Epithelial cell of prostate (primary cell): Measurements from ENCODE around the gene MBD3L4.
"Not testable (repeated sequence)": the region's sequence is repeated elsewhere in the genome, so short reads cannot be mapped to it uniquely, and the experiment has no call there.

Source experiments
- DNase-seq: peaks from one replicate; pipeline ENCODE4 v3.0.0-alpha.2; 2011; ENCODE audit warnings: low read depth, low spot score
- H3K27ac ChIP-seq: fragments of 450-650 bp; 2 replicates; pipeline ENCODE4 v1.5.1; 2017; ENCODE audit warnings: mild to moderate bottlenecking

MBD3L4 gene

DNA sequence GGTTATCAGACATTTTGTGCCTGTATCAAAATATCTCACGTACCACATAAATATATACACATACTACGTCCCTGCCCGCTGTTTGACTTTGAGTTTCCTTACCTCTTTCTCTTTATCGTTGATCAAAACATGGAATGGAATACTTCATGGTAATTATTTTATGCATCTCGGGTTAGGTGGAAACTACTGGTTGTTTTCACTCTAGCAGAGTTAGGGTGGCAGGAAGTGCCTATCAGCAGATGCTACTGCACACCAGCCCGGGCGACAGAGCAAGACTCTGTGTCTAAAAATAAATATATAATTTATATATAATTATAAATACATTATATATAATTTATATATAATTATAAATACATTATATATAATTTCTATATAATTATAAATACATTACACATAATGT lies 12.9 kb upstream of the MBD3L4 start:
- DNase-seq, H3K27ac ChIP-seq: not testable (repeated sequence)

DNA sequence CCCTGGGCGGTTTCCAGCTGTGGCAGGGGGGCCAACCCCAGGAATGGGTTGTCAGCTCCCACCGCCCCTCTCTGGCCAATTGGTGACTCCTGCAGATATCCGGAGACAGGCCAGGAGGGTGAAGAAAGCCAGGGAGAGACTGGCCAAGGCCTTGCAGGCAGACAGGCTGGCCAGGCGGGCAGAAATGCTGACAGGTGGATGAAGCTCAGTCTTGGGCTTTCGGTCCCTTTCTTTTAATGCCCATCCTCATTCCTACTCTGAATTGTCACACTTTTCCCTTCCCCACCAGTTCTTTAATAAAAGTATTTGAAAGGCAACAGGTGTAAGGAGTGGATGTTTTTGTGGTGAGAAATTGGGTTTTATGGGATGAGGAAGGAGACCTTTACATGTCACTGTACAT lies 11.4 kb upstream of the MBD3L4 start:
- not testable (repeated sequence) for DNase-seq, H3K27ac ChIP-seq

DNA sequence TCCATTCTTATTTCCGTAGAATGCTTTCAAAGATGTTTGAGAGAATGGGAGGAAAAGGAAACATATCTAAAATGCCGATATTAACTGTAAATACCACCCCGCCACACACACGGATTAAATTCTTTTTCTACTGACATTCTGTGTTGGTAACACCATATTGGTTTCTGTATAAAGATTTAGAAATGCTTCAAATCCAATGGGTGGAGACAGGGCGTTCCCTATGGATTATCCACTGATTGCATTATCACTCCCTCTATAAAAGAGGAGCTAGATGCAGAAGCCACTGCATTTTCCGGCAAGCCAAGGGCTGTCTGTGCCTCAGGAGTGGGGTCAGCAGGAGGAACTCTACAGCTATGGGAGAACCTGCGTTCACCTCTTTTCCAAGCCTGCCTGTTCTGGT lies 9.0 kb upstream of the MBD3L4 start, which contains the start of gene MBD3L2:
MBD3L2 (plus strand) TSS at position 301 of the 400 bp plus-strand sequence; CDS start at position 354, 53 bp downstream.
- H3K27ac ChIP-seq, DNase-seq: not testable (repeated sequence)

DNA sequence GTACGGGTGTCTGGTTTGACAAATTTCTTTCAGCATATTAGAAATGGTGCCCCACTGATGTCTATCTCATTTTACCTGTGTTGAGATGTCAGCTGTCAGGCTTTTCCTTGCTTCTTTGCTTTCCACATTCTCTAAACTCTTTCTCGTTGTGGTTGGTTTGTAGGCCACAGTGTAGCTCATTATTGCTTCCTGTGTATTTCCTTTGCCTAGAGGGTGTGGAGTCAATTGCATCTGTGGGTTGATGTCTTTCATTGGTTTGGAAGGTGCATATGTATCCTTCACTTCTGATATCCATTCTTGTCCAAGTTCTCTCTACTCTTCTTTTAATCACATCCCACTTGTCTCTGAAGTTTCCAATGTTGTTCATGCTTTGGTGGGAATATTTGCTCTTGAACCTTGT lies 1.6 kb upstream of the MBD3L4 start:
- not testable (repeated sequence) for DNase-seq, H3K27ac ChIP-seq

DNA sequence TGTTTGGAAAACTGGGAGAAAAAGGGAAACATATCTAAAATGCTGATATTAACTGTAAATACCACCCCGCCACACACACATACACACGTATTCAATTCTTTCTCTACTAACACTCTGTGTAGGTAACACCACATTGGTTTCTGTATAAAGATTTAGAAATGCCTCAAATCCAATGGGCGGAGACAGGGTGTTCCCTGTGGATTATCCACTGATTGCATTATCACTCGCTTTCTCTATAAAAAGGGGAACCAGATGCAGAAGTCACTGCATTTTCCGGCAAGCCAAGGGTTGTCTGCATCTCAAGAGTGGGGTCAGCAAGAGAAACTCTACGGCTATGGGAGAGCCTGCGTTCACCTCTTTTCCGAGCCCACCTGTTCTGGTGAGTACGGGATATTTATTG lies 9.7 kb downstream of the MBD3L4 start, which contains the start of gene MBD3L5:
MBD3L5 (plus strand) TSS at position 301 of the 400 bp plus-strand sequence; CDS start at position 335, 34 bp downstream.
- not testable (repeated sequence) for DNase-seq, H3K27ac ChIP-seq

DNA sequence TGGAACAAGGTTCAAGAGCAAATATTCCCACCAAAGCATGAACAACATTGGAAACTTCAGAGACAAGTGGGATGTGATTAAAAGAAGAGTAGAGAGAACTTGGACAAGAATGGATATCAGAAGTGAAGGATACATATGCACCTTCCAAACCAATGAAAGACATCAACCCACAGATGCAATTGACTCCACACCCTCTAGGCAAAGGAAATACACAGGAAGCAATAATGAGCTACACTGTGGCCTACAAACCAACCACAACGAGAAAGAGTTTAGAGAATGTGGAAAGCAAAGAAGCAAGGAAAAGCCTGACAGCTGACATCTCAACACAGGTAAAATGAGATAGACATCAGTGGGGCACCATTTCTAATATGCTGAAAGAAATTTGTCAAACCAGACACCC lies 11.2 kb downstream of the MBD3L4 start:
- H3K27ac ChIP-seq, DNase-seq: not testable (repeated sequence)

DNA sequence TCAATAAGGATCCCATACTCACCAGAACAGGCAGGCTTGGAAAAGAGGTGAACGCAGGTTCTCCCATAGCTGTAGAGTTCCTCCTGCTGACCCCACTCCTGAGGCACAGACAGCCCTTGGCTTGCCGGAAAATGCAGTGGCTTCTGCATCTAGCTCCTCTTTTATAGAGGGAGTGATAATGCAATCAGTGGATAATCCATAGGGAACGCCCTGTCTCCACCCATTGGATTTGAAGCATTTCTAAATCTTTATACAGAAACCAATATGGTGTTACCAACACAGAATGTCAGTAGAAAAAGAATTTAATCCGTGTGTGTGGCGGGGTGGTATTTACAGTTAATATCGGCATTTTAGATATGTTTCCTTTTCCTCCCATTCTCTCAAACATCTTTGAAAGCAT lies 18.6 kb downstream of the MBD3L4 start, which contains the start of gene MBD3L2B:
MBD3L2B (minus strand) TSS at position 101 of the 400 bp plus-strand sequence; CDS start at position 67, 34 bp downstream.
- H3K27ac ChIP-seq, DNase-seq: not testable (repeated sequence)

DNA sequence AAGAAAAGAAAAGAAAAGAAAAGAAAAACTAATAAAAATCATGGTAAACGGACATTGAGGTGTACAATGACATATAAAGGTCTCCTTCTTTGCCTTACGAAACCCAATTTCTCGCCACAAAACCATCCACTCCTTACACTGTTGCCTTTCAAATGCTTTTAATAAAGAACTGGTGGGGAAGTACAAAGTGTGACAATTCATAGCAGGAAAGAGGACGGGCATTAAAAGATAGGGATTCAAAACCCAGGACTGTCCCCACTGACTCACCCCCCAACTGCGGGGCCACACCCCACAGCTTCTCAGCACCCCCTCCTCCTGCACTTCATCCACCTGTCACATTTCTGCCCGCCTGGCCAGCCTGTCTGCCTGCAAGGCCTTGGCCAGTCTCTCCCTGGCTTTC lies 21.2 kb downstream of the MBD3L4 start:
- no peak for DNase-seq
- H3K27ac ChIP-seq = no peak overlapping the region

DNA sequence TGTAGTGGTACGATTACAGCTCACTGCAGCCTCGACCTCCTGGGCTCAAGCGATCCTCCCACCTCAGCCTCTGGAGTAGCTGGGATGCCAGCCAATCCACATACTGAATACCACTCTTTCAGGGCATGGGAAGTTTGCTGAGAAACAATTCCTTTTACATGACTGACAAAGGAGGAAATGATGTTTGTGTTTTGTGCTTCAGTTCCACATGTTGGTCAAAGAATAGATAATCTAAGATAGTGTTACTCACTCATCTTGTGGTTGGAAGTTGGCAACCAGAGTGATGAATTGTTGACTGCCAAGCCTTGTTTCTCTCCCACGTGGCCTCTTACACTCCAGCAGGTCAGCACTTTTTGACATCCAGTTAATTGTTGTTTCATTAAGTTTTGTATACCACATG lies 26.3 kb downstream of the MBD3L4 start:
- peak; percentile 81 for DNase-seq

DNA sequence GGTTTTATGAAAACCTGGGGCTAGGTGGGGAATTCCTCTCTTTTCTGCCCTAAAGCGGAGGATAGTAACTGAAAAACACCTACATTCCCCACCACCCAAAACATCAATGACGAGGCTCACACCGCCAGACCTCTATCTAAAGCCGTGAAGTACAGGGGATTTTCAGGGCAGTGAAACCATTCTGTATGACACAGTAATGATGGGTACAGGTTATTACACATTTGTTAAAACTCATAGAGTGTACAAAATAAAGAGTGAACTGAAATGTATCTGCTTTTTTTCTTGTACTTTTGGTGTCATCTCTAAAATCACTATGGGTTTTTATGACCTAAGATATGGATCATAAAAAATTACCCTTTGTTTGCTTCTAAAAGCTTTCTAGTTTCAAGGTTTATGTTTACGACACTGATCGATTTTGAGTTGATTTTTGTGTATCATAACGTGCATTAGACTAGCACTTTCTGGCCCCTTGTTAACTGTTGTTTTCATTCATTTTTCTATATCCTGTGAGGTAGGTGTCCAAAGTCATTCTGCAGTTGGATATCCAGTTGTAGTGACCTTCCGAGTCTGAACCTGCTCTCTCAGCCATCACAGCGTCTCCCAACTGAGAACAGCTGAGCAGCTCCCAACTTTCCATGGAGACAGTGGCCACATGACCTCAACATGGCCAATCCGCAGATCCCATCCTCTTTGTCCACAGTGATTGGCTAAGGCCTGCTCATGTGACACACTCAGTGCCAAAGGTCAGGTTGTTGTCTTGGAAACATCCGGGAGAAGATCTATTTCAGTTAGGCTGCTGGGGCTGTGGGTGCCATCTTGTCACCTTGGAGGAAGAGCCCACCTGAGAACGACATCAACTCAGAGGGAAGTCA lies 29.0 kb downstream of the MBD3L4 start:
- no peak for DNase-seq

More for the DNA sequence above, 26.3 kb downstream of the MBD3L4 start:
- H3K27ac ChIP-seq = no peak overlapping the region

DNA sequence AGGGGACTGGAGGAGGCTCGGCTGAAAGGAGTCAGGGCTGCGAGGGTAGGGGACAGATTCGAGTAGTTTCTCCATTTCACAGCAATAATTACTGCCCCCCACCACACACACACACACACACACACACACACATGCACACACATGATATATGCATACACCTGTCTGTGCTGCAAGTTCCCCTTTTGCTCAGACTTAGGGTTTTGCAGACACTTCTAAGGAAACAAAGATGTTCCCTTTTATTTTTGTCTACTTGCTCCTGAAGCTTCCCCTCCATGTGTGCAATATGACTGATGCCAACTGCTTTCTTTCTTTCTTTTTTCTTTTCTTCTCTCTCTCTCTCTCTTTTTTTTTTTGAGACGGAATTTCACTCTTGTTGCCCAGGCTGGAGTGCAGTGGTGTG lies 32.1 kb downstream of the MBD3L4 start:
- DNase-seq = no peak
- H3K27ac ChIP-seq = no peak overlapping the region

More for the DNA sequence above, 29.0 kb downstream of the MBD3L4 start:
- no peak overlapping the region for H3K27ac ChIP-seq

DNA sequence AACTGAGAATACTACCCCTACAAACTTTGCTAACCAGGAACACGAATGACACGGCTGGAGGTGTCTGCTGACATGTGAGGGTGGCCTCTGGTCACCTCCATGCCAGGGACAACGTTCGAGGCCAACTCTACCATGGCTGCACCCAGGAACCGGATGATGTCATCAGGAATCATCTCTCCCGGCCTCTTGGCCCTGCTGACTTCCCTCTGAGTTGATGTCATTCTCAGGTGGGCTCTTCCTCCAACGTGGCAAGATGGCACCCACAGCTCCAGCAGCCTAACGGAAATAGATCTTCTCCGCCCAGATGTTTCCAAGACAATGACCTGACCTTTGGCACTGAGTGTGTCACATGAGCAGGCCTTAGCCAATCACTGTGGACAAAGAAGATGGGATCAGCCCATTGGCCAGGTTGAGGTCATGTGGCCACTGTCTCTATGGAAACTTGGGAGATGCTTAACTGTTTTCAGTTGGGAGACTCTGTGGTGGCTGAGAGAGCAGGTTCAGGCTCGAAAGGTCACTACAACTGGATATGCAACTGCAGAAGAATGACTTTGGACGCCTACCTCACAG lies 33.8 kb downstream of the MBD3L4 start:
- DNase-seq = no peak
- H3K27ac ChIP-seq = no peak overlapping the region

DNA sequence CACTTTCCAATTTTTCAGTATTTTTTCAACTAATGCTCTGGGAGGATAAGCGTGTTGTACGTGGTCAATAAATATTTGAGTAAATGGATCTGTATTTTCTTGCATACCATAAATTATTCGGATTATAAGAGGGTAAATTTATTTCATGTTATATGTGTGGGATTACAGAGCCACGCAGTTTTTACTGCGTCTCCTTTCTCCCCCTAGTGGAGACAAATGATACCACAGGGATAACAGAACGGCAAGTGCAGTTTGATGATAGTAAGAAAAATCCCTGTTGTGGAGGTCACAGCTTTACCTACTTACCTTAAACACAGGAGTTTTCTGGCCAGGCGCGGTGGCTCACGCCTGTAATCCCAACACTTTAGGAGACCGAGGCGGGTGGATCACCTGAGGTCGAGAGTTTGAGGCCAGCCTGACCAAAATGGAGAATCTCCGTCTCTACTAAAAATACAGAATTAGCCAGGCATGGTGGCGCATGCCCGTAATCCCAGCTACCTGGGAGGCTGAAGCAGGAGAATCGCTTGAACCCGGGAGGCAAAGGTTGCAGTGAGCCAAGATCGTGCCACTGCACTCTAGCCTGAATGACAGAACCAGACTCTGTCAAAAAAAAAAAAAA lies 35.6 kb downstream of the MBD3L4 start:
- DNase-seq = no peak
- H3K27ac ChIP-seq = no peak overlapping the region

DNA sequence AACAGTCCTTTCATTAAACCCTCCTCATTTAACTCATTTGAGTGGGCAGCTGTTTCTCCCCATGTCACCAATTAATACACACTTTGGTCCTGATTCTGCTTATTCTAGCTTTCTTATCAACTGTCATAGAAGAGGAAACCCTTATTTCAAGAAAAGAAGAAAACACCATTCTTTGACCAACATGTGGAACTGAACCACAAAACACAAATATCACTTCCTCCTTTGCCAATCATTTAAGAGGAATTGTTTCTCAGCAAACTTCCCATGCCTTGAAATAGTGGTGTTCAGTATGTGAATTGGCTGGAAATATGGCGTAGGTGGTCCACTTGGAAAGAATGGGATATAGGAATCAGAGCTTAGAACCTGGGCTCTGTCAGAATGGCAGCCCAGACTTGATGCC lies 39.2 kb downstream of the MBD3L4 start:
- no peak overlapping the region for H3K27ac ChIP-seq
- no peak for DNase-seq

DNA sequence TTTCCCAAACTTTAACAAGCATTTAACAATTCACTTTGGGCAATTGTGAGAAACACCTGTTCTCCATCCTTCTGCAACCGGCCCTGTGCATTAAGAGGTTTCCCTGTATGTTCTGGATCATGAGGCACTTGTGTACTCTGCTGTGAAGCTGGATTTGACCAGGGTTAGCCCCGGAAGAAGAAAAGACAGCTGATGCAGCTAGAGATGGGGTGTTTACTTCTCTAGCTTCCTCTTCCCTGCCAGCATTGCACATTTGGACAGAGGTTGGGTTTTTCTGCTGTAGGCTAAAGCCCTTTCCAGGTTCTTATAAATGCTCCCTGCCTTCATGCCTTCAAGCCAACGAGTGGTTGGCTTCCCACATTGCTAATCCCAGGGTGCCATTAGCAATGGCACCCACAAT lies 39.6 kb downstream of the MBD3L4 start:
- DNase-seq = no peak

DNA sequence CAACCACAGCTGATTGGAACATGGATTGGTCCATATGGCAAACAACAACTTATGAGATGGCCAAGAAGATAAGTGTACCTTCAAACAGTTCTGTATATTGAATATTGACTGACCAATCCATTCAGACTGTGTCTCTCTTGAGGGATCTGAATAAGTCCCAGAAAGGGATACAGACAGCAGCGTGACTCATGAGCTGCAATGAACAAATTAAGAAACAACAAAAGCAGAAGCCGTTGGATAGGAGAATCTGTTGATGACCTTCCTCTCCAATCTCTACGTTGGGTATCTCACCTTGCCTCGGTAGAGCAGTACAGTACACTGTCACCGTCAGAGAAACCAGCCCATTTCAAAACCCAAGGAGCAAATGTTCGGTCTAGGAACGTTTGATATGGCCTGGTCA lies 40.0 kb downstream of the MBD3L4 start:
- H3K27ac ChIP-seq = no peak overlapping the region

More for the DNA sequence above, 39.6 kb downstream of the MBD3L4 start:
- H3K27ac ChIP-seq = no peak overlapping the region

DNA sequence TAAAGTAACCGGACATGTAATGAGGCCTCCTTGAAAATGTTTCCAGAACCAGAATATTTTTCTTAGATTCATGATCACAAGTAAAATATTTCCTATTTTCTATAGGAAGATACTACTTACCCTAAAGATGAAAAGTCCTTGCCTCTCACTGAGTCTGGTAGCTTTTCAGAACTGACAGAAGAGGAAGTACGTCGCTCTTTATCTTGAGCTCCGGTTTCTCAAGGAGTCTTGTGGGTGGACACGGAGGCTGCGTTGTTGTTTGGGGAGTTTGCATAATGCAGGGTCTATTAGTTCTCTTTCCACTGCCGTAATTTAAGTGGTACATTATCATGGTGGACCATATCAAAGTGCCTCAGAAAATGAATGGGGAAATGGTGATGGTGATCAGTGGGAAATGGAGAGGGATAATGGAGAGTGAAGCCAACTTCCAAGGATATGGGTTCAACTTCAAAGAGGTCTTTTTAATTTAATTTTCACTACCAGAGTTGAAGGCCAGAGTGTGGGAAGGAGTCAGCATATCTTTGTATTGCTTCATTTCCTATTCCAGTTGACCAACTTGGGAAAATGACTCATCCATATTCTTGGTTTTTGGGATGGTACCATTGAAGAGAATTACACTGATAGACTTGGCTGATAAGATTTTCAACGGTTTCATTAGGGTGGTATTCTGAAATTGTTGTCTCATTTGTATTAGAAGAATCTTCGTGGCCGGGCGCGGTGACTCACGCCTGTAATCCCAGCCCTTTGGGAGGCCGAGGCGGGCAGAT lies 42.1 kb downstream of the MBD3L4 start:
- no peak overlapping the region for H3K27ac ChIP-seq

More for the DNA sequence above, 40.0 kb downstream of the MBD3L4 start:
- no peak for DNase-seq

DNA sequence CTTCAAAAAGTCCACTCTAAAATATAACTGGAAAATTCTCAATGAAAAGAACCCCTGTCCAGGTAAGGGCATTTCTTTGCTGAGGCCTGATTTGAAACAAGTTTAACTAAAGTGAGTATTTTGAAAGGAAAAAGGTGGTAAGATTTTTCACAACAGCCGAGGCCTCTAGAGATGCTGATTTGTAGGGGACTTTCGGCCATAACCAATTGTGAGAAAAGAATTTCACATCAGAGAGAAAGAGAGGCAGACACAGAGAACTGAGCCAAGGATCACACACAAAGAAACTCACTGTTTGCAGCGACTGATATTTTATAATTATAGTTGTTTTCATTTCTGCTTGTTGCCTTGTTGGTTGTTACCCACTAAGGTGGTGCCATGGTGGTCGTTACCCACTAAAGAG lies 43.2 kb downstream of the MBD3L4 start:
- H3K27ac ChIP-seq = no peak overlapping the region
- no peak for DNase-seq

More for the DNA sequence above, 42.1 kb downstream of the MBD3L4 start:
- DNase-seq = no peak

DNA sequence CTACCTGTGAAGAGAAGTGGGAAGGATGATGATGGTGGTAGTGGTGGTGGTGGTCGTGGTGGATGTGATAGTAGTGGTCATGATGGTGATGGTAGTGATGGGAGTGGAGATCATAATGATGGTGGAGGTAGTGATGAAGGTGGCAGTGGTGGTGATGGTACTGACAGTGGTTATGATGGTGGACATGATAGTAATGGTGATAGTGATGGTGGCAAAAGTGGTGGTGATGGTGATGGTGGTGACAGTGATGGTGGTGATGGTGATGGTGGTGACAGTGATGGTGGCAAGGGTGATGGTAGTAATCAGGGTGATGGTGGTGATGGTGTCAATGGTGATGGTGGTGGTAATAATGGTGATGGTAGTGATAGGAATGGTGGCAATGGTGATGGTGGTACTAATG lies 44.9 kb downstream of the MBD3L4 start:
- H3K27ac ChIP-seq = no peak overlapping the region

DNA sequence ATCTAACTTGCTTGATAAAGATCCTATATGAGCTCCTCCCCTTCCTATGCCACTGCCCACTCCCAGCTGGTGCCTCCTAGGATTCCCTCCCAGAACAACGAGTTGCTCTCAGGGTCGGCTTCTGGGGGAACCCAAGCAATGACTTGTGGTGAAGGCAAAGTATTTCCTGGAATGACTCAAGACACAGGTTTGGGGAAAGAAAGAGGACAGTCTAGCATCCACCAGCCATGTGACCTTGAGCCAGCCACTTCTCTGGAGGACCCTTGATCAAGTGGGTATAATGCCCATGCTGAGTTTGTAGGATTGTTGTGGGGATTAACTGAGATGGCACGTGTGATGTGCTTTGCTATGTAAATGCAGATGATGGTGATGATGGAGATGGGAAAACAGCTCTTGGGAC lies 51.7 kb downstream of the MBD3L4 start:
- H3K27ac ChIP-seq = no peak overlapping the region
- no peak for DNase-seq

More for the DNA sequence above, 44.9 kb downstream of the MBD3L4 start:
- no peak for DNase-seq
